Glutamatergic neuron (in vitro differentiated cells): Measurements from ENCODE around the gene OR2H1. TPM values are rescaled to one million over a fixed set of nuclear protein-coding genes. Genes with fewer than 3 reads are reported as not detected.

Experiments
- DNase-seq: peaks from one replicate; pipeline ENCODE4 v3.0.0; 2022
- H3K27ac Mint-ChIP-seq: one replicate; pipeline ENCODE4 v1.8.0; 2020; ENCODE audit warnings: mild to moderate bottlenecking, mixed read lengths, inconsistent platforms; ENCODE audit not compliant: unreplicated experiment
- H3K27me3 Mint-ChIP-seq: one replicate; pipeline ENCODE4 v1.8.0; 2020; ENCODE audit warnings: mild to moderate bottlenecking, moderate library complexity, mixed read lengths, inconsistent platforms; ENCODE audit not compliant: unreplicated experiment
- H3K36me3 Mint-ChIP-seq: one replicate; pipeline ENCODE4 v1.8.0; 2020; ENCODE audit warnings: mild to moderate bottlenecking, mixed read lengths, inconsistent platforms; ENCODE audit not compliant: unreplicated experiment
- H3K4me1 Mint-ChIP-seq: one replicate; pipeline ENCODE4 v1.8.0; 2020; ENCODE audit warnings: mild to moderate bottlenecking, low read depth, mixed read lengths, inconsistent platforms; ENCODE audit not compliant: unreplicated experiment
- H3K4me3 Mint-ChIP-seq: one replicate; pipeline ENCODE4 v1.8.0; 2020; ENCODE audit warnings: mild to moderate bottlenecking, mixed read lengths, inconsistent platforms; ENCODE audit not compliant: unreplicated experiment
- H3K9me3 Mint-ChIP-seq: one replicate; pipeline ENCODE4 v1.8.0; 2020; ENCODE audit warnings: mild to moderate bottlenecking, moderate library complexity, mixed read lengths, inconsistent platforms; ENCODE audit not compliant: unreplicated experiment
- CTCF ChIP-seq: fragments of 200-600 bp; sonication (generic); IDR thresholded peaks from one replicate; pipeline ENCODE4 v1.5.0; 2021; ENCODE audit not compliant: partially characterized antibody, unreplicated experiment
- total RNA-seq: library from RNA; stranded (reverse); fragmentation: NEBNext Ultra II Directional; extraction: Animal tissue kit (Norgen Biotek cat#: 25700); gene quantifications from one replicate; pipeline ENCODE4 v1.2.1, GENCODE V29; 2021; ENCODE audit not compliant: unreplicated experiment

Gene OR2H1
- total RNA-seq, 1 donor from 2014 or later: not detected

DNA sequence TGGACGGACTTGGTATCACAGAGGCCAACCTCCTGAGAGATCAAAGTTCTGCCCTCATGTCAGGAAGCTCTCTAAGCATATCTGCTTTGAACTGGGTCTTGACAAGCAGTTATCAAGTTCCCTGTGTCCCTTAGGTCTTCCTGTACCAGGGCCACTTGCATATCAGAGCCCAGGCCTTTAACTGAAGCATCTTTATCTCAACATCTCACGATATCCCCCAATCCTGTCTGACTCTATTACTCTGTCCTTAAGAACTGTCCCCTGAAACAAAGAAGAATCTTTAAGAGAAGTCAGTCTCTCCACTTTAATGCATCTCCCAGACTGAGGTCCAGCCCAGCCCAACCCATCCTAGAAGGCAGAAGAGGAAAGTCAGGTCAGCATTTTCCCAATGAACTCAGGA is 22.6 kb downstream of the OR2H1 start:
- Mint-ChIP-seq H3K9me3 (no peaks in the 10 kb centered on the region), H3K27me3 (peaks cover 3% of the 10 kb centered on the region), H3K27ac (no peak overlapping the region), H3K4me3 (no peak overlapping the region), H3K4me1 (no peaks in the 10 kb centered on the region), H3K36me3 (no peaks in the 10 kb centered on the region)
- no peak for TF ChIP-seq CTCF
- DNase-seq: no peak

GRCh38 chr6:29483186-29483585 is 26.2 kb downstream of the OR2H1 start:
- TF ChIP-seq CTCF: no peak
- H3K36me3 Mint-ChIP-seq: no peaks in the 10 kb centered on the region
- H3K27ac Mint-ChIP-seq: no peak overlapping the region
- no peaks in the 10 kb centered on the region for H3K4me1 Mint-ChIP-seq
- H3K27me3 Mint-ChIP-seq: no peaks in the 10 kb centered on the region
- H3K9me3 Mint-ChIP-seq: no peaks in the 10 kb centered on the region
- no peak for DNase-seq
- H3K4me3 Mint-ChIP-seq: no peak overlapping the region

- H3K9me3 Mint-ChIP-seq: no peaks in the 10 kb centered on the region
- no peaks in the 10 kb centered on the region for H3K27me3 Mint-ChIP-seq
These were observed 26.8 kb downstream of the OR2H1 start for GRCh38 chr6:29483735-29484134.

GRCh38 chr6:29486577-29486976 is 29.6 kb downstream of the OR2H1 start:
- Mint-ChIP-seq H3K27ac (no peak overlapping the region), H3K36me3 (no peaks in the 10 kb centered on the region), H3K4me1 (no peaks in the 10 kb centered on the region), H3K9me3 (no peaks in the 10 kb centered on the region), H3K27me3 (no peaks in the 10 kb centered on the region), H3K4me3 (no peak overlapping the region)
- no peak for DNase-seq
- no peak for TF ChIP-seq CTCF

More at GRCh38 chr6:29483735-29484134, 26.8 kb downstream of the OR2H1 start:
- DNase-seq: no peak
- Mint-ChIP-seq H3K4me1 (no peaks in the 10 kb centered on the region), H3K36me3 (no peaks in the 10 kb centered on the region), H3K27ac (no peak overlapping the region), H3K4me3 (no peak overlapping the region)
- TF ChIP-seq CTCF: no peak

- no peaks in the 10 kb centered on the region for H3K4me1 Mint-ChIP-seq
- no peak overlapping the region for H3K4me3 Mint-ChIP-seq
- no peaks in the 10 kb centered on the region for H3K36me3 Mint-ChIP-seq
- H3K27me3 Mint-ChIP-seq: no peaks in the 10 kb centered on the region
- no peak overlapping the region for H3K27ac Mint-ChIP-seq
- no peak for DNase-seq
- H3K9me3 Mint-ChIP-seq: no peaks in the 10 kb centered on the region
- TF ChIP-seq CTCF: no peak
These were observed 30.2 kb downstream of the OR2H1 start for GRCh38 chr6:29487131-29487530.
